NCI-H82 (cell line): ENCODE data around the gene CEP85L.
"Not testable (repeated sequence)": the region's sequence is repeated elsewhere in the genome, so short reads cannot be mapped to it uniquely, and the experiment has no call there.

ENCODE experiments used
- DNase-seq: peaks from one replicate; lab custom pipeline; 2025; lab: John Stamatoyannopoulos, UW

Gene CEP85L

GRCh38 chr6:118500130-118501015, 151.0 kb downstream of the CEP85L start:
- peak; percentile 26 for DNase-seq

- DNase-seq, result no peak
Observed at GRCh38 chr6:118495485-118496280, 155.7 kb downstream of the CEP85L start.

- DNase-seq, result no peak
Observed at GRCh38 chr6:118494091-118494490, 157.3 kb downstream of the CEP85L start.

GRCh38 chr6:118489990-118490389, 161.4 kb downstream of the CEP85L start:
- DNase-seq, result no peak

GRCh38 chr6:118488631-118489030, 162.8 kb downstream of the CEP85L start:
- DNase-seq, result no peak

GRCh38 chr6:118485601-118486550, 165.5 kb downstream of the CEP85L start:
- no peak for DNase-seq

GRCh38 chr6:118476551-118476950, 174.8 kb downstream of the CEP85L start:
- no peak for DNase-seq

GRCh38 chr6:118473266-118473665, 178.1 kb downstream of the CEP85L start:
- DNase-seq, result no peak

- no peak for DNase-seq
Observed at GRCh38 chr6:118469468-118469867, 181.9 kb downstream of the CEP85L start.

GRCh38 chr6:118468682-118469465, 182.5 kb downstream of the CEP85L start:
- DNase-seq, result peak; percentile 36

GRCh38 chr6:118467181-118467580, 184.2 kb downstream of the CEP85L start:
- no peak for DNase-seq

- no peak for DNase-seq
Observed at GRCh38 chr6:118464620-118465019, 186.8 kb downstream of the CEP85L start.

- DNase-seq, result no peak
Observed at GRCh38 chr6:118460958-118461470, 190.4 kb downstream of the CEP85L start.

- no peak for DNase-seq
Observed at GRCh38 chr6:118456982-118457381, 194.4 kb downstream of the CEP85L start.

- DNase-seq, result no peak
Observed at GRCh38 chr6:118451839-118452238, 199.6 kb downstream of the CEP85L start.

- no peak for DNase-seq
Observed at GRCh38 chr6:118444796-118445195, 206.6 kb downstream of the CEP85L start.

GRCh38 chr6:118436482-118436881, 214.9 kb downstream of the CEP85L start:
- no peak for DNase-seq

- not testable (repeated sequence) for DNase-seq
Observed at GRCh38 chr6:118434147-118434546, 217.2 kb downstream of the CEP85L start.

- not testable (repeated sequence) for DNase-seq
Observed at GRCh38 chr6:118421312-118421711, 230.1 kb downstream of the CEP85L start.

- DNase-seq, result no peak
Observed at GRCh38 chr6:118419448-118420394, 231.7 kb downstream of the CEP85L start.
